Stimulated activated CD4-positive, alpha-beta T cell treated with anti-CD3 and anti-CD28 coated beads, Interleukin-15, amount 100 ng/mL, for 1 hour (primary cell): ENCODE results near the gene PLAC9.

ENCODE experiments used
- DNase-seq, 2 donors: peaks; one replicate each; pipeline ENCODE4 v3.0.0-alpha.2; 2020; ENCODE audit warnings: low read depth in 1 of 2, low spot score in 1 of 2

The PLAC9 gene

DNA sequence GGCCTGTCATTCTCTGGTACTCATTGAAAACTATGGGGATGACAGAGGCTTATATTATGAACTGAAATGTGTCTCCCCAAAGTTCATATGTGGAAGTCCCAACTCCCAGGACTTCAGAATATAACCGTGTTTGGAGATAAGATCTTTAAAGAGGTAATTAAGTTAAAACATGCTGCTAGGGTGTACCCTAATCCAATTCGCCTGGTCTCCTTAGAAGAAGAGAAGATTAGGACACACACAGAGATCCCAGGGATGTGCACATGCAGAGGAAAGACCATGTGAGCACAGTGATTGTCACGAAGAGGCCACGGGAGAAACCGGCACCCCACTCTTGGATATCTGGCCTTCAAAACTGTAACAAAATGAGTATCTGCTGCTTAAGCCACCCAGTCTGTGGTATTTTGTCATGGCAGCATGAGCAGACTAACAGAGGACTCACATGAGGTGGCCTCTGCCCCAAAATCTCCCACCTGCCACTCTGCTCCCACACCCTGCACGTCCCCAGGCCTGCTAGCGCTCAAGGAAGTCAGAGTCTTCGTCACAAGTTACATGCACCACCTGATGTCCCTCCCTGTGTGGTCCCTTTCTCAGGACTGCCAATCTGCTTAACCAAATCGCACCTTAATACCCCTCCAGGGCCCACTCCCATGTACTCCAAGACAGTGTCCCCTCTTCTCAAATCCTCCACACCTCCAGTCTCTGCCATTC, 26.8 kb downstream of the PLAC9 start:
- no peak for DNase-seq

DNA sequence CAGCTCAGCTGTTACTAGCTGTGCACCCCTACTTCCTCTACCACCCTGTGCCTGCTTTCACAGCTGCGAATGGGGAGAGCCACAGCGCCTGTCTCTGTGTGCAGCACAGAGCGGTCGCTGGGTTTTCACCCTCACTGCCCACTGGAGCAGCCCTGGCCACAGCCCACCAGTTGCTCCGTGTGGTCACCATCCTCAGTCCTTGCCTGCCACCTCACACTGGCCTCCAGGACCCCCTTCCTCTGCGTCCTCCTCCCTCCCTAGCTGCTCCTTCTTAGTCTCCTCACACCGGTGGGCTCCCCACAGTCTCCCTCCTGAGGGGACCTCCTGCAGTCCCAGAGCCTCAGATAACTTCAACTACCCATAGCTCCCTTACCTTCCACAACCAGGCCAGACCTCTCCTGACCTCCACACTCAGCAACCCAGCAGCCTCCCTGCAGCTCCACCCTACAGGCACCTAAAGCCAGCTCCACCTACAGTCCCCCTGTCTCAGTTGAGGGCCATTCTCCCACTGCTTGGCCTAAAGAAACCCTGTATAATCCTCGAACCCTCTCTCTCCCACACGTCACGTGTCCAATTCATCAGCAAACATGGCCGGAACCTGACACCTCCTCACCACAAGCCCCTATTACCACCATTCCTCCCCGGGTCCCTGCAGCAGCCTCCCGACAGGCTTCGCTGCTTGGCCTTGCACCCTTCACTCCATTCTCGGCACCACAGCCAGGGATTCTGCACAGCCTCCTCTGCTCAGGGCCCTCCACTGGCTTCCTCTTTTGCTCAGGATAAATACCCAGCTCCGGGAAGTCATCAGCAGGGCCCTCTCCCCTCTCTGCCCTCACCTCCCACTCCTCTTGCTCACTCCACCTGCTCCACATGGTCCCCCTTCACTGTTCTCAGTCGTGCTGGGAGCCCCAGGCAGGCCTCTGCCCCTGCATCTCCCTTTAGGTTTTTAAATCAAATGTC, 28.1 kb downstream of the PLAC9 start:
- DNase-seq = no peak

DNA sequence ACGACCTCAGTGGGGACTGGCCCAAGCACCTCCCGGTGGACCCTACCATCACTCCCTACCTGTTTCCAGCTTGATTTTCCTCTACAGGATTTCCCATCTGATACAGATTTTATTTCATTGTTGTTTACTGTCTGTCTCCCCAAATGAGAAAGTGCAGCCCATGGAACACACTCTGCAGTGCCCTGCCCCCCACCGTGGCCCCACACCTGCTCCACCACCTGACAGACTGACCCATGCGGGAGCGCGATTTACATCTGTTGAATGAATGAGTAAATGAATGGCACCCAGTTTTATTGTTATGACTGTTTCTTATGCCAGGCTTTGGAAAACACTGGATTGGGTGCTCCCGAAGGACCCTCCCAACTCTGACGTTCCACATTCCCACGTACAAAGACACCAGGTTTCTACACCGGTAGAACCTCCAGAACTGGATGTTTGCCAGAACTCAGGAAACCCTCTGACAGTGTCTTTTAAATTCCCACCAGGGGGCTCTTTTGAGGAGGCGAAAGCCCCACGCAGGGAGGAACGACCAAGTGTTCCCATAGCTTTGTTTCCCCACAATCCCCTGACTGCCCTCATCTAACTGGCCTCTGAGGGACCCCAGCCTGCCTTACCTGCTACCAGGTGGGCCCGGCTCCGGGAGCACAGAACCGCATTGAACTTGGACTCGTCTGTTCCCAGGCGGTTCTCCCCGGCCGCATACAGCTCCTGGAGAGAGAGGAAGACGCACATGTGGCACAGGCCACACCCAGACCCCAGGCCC, 29.0 kb downstream of the PLAC9 start:
- no peak for DNase-seq

DNA sequence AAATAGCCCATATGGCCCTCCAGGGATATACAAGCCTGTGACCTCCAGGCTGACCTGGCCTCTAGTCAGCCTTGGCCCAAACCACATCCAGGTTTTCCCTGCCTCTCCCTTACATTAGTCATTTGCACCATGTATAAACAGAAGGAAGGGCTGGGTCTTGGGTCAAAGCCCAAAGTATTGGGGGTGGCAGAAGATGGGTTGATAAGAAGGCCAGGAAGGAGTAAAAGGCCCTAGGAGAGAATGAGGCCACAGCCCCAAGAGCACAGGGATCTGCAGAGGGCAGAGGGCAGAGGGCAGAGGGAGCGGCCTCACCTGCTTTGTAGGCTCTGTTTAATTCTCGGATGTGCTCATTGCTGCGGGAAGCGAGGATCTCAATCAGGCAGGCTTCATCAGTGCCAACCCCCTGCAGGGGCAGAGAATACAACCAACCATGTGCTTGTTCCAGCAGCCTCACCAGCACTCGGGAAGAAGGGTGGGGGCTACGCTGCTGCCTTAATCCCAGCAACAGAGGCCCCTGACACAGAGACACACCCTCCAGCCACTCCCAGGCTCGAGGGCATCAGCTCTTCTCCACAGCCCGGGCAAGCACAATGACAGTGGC, 31.3 kb downstream of the PLAC9 start:
- no peak for DNase-seq

DNA sequence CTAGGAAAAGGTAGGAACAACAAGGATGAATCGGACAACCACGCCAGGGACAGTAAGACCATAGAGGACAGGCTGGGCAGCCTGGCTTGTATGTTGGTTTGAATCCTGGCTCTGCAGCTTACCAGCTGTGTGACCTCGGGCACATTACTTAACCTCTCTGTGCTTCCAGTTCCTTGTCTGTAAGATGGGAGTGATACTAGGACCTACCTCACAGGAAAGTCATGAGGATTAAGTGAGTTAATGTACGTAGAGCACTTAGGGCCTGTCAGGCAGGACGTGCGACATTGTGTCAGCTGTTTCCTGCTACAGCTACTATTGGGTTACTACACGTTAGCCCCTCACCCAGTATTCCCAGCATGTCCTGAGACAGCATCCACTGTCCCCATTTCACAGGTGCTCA, 32.1 kb downstream of the PLAC9 start:
- DNase-seq = no peak

DNA sequence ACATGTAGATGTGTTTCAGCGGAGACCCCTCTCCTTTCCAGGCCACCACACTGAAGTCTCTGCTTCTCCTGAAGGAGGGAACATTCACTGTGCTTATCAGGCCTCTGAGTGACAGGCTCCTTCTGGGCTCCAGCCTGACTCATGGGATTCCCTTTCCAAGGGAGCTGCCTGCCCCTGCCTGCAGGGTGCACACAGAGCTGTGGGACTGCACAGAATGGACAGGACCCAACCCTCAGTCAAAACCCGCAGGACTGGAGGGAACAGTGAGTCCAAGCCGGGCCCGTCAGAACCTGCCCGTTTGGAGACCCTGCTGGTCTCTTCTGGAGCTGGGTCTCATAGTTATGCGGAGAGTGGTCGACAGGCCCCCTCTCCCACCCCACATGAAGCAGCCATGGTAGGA, 32.6 kb downstream of the PLAC9 start:
- no peak for DNase-seq

DNA sequence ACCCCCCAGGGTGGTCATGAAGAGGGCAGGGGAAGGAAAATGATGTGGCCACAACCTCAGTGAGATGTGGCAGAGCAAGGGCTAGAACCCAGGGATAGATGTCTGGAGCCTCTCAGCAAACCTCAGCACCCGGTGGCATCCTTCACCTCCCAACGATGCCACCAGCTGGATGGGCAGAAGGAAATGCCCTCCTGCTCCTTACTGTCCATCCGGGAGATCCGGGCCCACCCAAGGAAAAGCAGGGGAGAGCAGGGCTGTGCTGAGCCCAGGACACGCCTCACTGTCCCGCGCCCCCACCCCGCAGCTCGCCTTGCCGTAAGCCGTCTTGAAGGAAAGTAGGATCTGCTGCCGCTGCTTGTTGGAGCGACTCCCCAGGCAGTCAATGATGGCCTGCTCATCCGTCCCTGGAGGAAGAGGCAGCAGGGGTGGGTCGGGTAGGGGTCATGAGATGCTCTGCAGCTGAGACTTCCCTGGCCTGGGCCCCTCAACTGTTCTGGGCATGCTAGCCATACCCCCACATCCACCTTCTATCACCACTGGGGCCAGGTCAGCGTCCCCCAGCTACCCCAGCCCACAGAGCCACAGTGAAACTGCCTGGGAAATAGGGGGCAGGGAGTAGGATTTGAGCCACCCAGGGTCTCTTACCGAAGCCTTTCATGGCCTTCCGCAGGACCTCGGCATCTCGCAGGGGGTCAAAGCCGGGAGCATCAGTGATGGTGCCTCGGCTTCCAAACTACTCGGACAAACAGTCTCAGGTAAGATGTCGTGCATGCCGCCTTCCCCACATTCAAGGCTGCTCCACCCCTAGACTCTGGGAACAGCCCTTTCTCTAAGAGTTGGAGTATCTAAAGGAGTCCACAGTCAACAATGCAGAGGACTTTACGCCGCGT, 34.3 kb downstream of the PLAC9 start:
- no peak for DNase-seq

DNA sequence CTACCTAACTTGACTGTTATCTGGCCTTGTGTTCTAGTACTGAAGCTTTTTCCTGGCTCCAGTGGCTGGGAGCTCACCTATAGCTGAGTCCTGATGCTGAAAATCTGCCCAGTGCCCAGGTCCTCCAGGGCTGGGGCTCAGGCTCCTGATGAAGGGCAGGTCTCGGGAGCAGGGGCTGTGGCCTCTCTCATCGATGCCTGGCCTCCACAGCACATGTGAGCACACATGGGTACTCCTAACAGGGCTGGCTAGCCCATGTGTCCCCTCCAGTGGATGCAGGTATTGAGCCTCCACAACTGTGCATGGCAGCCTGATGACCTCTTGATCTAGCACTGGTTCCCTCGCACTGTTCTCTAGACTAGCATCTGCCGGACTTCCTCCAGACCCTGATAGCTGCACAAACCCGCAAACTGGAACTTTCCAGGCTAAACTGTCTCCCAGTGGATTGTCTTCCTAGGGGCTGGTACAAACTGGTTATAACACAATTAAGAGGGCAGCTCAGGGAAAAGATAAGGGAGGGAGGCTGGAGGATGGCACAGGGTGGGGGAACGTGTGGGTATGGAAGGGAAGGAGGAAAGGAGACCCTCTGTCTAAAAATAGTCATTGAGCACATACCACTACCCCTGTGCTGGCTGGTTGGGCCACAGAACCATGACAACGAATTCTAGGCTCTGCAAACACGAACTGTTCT, 35.1 kb downstream of the PLAC9 start:
- DNase-seq = no peak

DNA sequence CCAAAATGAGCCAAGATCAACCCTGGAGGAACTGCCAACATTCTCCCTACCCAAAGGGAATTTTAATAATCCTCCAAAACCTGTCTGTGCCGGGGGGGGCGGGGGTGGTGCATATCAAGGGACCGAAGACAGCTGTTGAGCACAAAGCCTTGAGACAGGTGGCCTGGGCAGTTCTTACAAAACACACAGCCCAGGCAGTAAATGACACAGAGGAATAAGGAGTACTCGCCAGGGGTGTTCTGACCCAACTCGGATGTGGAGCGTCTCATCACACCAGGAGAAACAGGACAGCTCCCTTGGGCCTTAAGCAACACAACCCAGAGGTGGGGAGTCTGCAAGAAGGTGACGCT, 35.6 kb downstream of the PLAC9 start:
- DNase-seq = no peak

DNA sequence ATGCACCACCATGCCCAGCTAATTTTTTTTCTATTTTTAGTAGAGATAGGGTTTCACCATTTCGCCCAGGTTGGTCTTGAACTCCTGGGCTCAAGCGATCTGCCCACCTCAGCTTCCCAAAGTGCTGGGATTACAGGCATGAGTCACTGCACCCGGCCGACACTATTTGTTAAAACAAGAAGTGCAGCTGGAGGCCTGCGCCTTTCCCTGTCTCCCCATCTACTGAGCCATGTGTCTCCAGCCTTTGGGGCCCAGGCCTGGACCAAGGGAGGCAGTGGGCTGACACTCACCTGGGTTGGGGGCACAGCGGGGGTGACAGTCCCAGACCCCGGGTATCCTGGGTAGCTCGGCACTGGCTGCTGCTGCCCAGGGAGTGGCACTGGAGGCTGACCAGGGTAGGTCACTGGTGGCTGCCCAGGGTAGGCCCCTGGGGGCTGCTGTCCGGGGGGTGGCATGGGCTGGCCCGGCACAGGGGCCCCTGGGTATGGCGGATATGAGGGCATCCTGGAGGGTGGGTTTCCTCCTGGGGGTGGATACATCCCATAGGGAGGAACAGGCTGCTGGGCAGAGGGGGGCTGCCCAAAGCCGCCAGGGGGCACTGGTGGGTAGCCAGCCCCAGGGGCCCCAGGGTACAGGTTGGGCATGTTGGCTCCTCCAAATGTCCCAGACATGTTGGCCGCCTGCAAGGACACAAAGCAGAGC, 36.3 kb downstream of the PLAC9 start:
- DNase-seq = no peak

DNA sequence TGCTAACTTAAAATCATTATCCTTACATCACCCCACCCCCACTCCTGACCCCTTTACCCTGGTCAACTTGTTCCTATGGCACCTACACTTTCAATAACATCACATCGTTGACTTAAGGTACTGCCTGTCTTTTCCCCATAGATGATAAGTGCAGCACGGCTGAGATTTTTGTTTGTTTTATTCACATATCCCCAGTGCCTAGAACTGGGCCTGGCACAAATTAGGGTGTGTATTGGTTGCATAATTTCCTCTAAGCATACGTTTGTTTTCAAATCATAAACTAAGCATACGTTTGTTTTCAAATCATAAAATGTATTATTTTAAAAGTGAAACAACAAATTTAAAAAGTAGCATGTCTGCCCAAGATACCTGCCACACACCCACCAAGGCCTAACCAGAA, 37.5 kb downstream of the PLAC9 start:
- DNase-seq = no peak

DNA sequence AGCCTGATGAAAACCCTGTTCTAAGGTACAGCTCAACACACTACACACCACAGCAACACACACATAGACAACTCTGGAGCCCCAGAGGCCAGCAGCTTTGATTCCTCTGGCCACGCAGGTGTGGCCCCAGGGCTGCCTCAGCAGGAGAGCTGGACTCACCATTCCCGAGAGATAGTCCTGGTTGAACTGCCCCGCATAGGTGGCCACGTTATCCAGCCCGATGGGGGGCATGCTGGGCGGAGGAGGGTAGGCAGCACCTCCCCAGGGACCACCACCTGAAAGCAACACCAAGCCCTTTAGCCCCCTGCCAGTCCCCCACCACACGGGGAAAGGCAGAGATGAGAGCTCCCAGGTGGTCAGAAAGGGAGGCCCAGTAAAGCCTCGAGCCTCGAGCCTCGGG, 38.1 kb downstream of the PLAC9 start:
- DNase-seq = no peak

DNA sequence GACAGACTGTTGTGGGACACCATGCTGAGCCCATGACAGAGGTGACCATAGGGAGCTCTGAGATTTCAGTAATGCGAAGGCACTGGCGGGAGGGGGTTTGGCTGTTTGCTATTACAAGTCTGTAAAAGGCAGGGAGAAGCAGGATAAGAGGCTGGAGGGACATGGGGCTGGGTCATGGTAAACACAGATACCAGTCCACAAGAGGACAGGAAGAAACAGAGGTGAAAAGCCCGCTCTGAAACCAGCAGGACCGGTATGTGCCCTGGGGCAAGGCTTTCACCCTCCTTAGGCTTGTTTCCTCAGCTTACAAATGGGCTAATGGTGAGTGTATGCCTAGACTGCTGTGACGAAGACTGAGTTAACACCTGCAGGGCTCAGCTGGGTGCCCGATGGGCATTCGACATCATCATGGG, 38.7 kb downstream of the PLAC9 start:
- DNase-seq = no peak

DNA sequence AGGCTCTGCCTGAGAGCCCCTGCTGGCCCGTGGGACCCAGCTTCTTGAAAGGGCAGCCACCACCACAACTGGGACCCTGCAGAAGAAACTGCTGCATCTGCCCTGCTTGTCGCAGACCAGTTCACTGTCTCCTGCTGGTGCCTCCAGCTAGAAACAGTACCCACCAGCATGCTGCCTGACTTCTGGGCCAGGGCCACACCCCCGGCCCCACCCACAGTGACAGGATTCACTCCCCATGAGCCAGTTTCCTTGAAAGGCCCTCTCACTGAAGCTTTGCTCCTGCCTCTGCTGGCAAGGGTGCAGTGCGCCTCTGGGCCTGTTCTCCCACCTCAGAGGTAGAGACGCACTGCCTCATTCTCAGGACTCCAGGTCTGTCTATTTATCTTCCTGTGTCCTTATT, 40.4 kb downstream of the PLAC9 start:
- no peak for DNase-seq

DNA sequence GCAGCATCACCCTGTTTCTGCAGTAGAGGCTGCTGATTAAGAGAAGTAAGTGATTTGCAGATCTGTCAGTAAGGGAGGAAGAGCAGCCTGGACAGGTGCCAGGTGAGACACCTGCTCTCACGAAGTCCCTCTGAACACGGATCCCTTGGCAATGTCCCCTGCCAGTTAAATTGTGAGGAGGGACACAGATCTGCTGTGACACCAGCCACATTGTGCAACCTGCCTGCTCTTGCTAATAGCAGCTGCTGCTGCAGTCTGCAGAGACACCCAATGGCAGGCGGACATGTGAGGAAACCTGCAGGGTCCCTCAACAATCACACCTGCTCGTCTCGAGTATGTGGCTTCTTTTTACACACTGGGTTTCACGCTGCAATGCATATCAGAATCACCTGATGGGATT, 40.9 kb downstream of the PLAC9 start:
- no peak for DNase-seq

DNA sequence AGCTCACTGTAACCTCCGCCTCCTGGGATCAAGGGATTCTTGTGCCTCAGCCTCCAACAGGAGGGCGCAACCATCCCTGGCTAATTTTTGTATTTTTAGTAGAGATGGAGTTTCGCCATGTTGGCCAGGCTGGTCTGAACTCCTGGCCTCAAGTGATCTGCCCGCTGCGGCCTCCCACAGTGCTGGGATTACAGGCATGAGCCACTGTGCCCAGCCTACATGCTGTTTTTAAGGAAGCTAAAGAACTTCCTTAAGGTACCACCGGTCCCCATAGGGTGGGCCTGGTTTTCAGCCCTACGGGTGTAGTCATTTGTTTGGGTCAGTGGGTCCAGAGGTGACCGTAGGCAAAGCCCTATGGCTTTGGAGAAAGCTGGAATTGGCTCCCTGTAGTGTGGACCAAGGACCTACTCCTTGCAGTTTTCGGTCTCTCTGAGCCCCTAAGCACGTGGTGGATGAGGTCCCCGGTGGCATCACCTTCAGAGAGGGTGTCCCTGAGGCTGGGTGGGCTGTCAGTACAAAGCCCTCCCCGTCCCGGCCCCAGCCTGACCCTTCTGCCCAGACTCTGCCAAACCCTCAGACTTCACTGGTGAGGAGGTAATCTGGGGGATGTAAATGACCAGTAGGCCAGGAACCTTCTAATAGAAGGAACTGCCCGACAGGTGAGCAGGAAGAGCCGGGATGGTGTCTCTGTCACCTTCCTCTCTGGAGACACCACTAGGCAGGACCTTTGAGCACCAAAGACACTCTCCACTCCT, 42.3 kb downstream of the PLAC9 start:
- no peak for DNase-seq

DNA sequence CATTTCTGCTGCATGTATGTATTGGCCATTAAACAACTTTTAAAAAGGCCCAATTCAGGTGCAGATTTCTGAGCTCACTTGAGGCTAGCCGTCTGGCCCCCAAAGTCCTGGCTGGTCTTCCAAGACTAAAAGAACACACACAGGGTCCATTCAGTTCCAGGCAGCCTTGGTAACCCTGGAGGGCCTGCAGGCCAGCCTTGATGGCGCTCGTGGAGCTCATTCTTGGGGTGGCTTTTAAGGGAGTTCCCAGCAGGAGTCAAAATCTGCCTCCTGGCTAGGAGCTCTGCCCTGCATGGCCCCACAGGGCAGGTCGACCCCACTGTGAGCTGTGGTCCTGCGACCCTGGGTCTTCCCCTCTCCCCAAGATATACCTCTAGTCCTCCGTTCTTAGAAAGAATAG, 44.0 kb downstream of the PLAC9 start:
- DNase-seq = no peak

DNA sequence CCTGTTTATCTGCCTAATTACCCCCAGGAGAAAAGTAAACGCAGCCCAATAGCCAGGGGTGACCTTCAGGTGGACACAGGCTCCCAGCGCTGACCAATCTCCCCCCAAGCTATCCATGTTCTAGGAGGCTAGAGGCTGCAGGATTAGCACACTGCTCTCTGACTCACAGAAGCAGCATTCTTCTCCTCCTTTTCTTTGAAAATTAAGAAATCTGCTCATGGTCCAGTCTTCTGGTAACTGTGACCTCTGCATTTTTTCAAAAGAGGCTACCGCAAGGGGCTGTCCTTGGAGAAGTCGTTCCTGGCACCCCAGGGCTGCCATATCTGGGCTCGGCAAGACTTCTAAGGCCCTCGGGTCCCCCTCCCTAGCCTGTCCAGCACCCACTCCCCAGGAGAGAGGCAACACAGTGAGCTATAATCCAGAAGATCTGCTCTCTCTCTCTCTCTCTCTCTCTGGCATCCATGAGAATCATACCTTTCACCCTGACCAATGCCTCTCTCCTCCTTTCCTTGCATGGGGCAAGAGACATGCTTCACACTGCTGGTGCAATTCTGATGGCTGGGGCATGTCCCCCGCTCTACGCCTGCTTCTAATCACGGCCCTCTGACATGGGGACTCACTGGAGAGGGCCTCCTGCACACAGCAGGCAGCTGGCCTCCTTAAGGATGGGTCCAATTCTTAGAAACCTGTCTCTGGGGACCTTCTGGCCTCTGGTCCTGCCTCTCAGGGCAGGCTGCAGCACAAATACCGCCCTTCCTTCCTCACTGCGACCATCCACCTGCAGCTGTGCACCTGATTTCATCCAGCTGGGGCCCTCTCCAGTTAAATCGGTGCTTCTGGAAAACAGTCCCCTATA, 45.5 kb downstream of the PLAC9 start:
- DNase-seq = no peak
